GM21390 (cell line): Measurements from ENCODE around the gene ACMSD.
"Not testable (repeated sequence)": the region's sequence is repeated elsewhere in the genome, so short reads cannot be mapped to it uniquely, and the experiment has no call there.

Experiments
- ATAC-seq: cut with Tn5 transposase; IDR thresholded peaks from one replicate; pipeline ENCODE4 v1.9.1; 2021; ENCODE audit not compliant: unreplicated experiment

The ACMSD gene

DNA sequence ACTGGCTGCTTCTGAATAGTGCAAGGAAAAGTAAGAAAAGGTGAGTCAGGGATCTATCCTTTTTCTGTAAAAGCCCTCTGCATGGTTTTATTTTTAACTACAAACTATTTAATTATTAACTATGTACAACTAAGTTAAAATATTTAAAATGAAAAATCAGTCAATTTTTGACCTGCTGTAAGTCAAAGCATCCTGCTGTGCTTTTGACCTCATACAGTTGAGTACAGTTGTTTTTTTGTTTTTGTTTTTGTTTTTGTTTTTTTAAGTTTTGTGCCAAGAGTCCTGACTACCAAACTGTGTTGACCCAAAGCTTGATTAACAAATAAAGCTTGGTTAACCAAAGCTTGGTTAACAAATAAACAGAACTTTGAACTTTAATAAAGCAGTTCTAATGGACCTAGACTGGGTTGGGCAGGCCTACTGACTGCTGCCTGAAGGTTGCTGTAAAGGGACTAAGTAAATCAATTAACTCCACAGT, at the start of gene ACMSD:
Gene ACMSD, plus strand, starts transcription at position 474 of the 478 bp plus-strand sequence. CDS start 67 bp downstream, outside the sequence.
- ATAC-seq: no peak

DNA sequence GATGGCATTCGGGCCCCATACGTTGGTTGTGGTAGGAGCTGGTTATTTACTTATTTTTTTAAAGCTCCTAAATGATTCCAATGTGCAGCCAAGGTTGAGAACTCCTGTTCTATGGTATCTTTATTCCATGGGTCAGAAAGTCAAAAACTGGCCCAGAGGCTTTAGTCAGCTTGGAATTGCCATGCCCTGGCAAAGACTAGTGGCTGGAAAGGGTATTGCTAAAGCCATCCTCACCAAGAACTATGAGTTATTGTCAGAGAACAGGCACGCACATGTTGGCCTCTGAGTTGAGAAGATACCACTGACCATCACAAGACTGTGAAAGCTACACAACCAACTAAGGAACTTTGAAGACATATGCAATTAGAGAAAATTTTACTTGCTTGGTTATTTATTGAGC, 47.9 kb upstream of the ACMSD start:
- ATAC-seq: no peak

GRCh38 chr2:134791616-134792015, 46.8 kb upstream of the ACMSD start:
- no peak for ATAC-seq

- no peak for ATAC-seq
Measured at GRCh38 chr2:134792186-134792585, 46.2 kb upstream of the ACMSD start.

DNA sequence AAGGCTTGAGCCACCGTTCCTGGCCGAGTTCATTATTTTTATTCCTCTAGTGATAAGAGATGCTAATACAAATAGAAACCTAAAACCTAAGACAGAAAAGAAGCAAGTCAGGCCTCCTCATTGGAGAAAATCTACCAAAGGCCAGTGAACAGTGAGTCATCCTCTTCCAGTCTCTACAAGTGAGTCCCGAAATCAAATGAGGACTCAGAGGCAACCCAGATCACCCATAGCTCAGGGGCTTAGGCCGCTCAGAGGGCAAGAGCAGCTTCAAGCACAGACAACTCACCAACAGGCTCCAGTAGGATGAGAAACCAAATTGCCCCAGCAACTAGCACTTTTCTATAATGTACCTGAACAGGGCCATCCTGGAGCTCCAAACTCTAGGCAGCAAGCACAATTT, 42.7 kb upstream of the ACMSD start:
- no peak for ATAC-seq

DNA sequence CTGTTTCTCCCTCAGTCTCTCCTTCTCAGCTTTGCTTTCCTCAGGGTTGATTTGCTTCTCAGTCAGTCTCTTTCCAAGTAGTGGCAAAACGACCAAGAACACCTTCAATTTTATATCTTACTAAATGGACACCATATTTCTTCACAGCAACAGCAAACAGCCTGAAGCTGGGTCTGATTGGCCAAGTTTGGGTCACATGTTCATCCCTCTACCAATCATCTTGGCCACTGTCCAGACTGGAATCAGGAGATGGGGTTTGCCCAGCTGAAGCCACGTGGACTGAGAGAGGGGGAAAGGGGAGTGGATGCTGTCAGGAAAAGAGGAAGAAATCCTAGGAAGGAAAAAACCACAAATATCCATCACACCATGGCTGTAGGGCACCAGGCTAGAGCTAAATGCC, 42.0 kb upstream of the ACMSD start:
- ATAC-seq: no peak

DNA sequence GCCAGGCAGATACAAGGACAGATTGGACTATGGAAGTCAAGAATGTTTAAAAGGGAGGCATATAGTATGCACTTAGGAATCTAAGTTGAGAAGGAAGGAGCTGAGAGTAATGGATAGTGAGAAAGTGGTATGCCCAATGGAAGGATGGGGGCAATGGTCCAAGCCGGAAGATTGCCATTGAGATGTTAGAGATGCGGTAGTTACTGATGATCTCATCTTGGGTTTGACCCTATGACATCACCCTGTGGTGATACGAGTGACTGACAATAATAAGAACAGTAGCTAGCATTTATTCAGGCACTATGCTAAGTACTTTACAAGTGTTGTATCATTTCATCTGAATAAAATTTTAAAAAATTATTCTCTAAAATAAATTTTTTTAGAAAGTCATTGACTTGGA, 38.5 kb upstream of the ACMSD start:
- no peak for ATAC-seq

DNA sequence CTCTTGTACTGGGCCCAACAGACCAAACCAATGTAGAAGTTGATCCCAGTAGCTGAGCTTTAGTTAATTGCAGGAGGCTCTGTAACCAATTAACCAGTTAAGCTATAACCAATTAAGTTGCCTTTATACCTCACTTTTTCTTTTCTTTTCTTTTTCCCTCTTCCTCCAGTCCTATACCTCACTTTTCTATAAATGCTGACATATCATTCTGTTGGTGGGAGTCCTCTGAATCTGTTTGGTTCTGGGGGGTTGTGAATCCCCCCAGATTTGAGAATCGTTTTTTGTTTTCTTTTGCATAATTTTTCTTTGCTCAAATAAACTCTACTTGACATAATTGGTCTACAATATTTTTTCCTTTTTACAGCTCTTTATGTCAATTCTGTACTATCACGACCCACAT, 38.1 kb upstream of the ACMSD start:
- ATAC-seq: no peak

- not testable (repeated sequence) for ATAC-seq
Measured at GRCh38 chr2:134803609-134804405, 34.6 kb upstream of the ACMSD start.

DNA sequence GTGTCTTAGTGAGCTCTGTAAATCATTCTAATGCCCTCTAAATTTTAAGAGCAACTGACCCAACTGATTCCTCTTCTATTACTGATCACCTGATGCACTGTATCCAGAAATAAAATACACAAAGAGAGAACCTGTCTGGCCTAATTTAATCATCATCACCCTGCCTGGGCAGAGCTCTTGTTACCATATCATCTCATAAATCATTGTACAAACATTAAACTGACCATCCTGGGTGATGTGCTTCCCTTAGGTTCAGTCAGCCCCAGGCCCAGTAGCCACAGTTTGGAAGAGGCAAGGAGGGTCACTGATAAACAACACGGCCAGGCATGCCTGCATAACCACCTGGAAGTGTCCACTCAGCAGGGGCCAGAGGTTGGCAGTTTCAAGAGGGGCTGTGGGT, 22.7 kb upstream of the ACMSD start:
- ATAC-seq: no peak

DNA sequence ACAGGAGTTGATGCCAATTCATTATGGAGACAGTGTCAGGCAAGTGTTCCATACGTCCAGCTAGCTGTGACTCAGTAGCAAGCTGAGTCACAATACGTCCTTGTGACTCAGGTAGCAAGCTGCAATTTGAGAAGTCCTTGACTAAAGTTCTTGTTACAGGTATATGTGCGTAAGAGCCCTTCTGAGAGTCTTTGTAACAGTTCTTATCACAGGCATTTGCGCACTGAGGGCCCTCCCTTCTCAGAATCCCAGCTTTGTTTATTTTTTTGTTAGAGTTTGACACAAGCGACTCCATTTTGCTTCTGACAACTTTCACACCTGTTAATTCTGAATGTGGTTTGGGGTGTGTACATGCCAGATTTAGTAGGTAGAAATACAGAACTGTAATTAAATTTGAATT, 20.1 kb upstream of the ACMSD start:
- ATAC-seq: no peak

DNA sequence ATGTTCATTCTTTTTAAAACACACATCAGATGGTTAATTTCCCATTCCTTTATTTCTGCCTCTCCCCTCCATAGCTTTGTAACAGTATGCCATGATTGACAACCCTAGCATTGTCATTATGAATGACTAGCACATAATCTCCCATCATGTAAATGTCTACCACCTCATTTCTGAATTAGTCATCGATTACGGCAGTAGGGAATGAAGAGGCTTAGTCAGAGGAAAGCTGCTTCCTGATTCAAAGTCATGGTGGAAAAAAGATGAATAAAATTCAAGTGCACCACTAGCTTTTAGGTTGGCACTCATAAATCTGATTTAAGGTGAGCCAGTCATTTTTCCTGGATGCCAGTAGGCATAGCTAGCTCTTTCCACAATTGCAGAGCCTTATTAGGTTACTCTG, 19.1 kb upstream of the ACMSD start:
- no peak for ATAC-seq

DNA sequence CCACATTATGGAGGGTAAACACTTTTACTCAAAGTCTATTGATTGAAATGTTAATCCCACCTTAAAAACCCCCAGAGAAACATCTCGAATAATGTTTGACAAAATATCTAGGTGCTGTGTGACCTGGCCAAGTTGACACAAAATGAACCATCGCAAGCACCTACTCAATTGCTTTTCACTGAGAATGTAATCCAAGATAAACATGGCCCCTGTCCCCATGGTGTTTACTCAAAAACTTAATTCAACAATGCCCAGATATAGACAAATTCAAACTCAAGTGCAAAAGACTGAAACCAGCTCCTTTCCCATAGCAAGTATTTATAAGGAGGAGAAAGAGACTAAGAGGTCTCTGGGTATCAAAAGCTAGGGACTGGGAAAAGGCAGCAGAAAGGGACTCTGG, 15.0 kb upstream of the ACMSD start:
- no peak for ATAC-seq

DNA sequence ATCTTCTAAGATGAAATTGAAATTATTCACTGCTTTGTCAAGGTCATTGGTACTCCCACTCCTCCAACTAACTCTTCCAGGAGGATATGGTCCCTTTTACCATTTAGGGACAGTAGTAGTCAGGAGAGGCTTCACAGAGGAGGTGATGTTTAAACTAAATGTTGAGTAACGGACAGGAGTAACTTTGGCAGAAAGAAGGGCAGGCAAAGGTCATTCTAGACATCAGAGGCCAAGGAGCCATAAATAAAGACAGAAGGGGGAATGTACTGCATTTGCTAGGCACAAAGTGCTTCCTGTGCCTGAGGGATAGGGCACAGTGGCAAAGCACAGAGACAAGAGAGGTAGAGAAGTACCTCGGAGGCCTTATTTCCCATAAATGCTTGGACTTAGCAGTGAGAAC, 14.6 kb upstream of the ACMSD start:
- ATAC-seq: no peak

DNA sequence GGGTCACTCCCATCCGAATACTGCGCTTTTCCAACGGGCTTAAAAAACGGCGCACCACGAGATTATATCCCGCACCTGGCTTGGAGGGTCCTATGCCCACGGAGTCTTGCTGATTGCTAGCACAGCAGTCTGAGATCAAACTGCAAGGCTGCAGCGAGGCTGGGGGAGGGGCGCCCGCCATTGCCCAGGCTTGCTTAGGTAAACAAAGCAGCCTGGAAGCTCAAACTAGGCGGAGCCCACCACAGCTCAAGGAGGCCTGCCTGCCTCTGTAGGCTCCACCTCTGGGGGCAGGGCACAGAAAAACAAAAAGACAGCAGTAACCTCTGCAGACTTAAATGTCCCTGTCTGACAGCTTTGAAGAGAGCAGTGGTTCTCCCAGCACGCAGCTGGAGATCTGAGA, 12.7 kb upstream of the ACMSD start:
- not testable (repeated sequence) for ATAC-seq

DNA sequence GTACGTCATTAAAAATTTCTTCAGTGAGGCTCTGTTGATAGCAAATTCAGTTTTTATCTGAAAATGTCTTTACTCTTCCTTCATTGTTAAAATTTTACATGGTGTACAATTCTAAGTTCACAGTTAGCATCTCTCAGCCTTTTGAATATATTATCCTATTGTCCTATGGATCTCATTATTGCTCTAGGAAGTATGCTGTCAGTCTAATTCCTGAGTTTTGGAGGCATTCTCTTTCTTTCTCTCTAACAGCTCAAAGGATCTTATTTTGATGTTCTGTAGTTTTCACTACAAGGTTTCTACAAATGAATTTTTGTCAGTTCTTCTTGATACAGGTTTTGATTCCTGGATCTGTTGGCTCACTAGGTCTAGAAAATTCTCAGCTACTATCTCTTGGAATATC, 2.9 kb upstream of the ACMSD start:
- no peak for ATAC-seq

DNA sequence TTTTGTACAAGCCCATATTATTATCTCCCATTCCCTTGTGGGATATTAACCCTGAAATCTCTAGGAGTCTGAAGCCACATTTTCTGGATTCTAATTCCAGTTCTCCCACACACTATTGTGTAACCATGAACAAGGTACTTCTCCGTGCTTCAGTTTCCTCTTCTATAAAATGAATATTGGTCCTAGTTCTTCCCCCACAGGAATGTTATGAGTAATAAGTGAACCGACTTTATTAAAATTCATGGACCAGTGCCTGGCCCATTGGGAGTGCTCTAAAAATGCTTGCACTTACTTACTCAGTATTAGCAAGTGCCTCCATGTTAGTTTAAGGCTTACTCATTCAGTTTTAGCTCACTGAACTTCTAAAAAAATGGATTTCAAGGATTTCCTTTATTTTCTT, 1.4 kb upstream of the ACMSD start:
- no peak for ATAC-seq

DNA sequence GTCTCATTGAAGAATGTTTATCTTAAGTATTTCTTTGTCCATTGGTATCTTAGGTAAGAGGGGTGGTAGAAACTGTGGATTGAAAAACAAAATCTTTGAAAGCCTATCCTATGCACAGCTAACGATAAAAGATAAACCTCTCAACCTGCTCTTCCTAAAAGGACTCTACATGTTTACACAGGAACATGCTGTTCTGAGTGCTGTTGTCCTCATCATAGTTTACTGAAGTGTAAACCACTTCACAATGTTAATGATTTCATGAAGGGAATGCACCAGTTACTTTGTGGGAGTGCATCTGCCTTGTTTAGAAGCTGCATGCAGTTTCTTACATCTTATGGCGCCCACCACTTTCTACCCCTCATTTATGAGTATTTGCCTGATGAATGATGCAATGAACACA, 1.2 kb downstream of the ACMSD start:
- ATAC-seq: no peak

- no peak for ATAC-seq
Measured at GRCh38 chr2:134842930-134843490, 4.6 kb downstream of the ACMSD start.

GRCh38 chr2:134843968-134844367, 5.6 kb downstream of the ACMSD start:
- no peak for ATAC-seq

DNA sequence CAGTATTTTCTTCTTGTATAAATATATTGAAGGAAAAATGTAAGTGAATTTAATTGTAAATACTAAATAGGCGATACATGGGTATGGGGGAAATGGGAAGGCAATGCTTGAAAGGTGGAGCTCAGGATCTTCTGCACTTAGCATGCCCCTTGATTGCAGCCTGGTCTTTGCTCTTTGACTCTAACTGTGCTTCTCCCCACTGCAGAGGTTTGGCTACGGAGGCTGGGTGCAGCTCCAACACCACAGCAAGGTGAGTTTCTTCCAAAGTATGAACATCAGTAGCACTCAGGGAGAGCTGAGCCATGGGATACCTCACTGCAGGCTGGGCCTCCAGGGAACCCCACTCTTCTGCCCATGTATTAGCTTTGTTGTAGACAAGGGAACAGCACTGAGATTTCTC, 6.6 kb downstream of the ACMSD start:
- no peak for ATAC-seq

- ATAC-seq: no peak
Measured at GRCh38 chr2:134845719-134846118, 7.3 kb downstream of the ACMSD start.

DNA sequence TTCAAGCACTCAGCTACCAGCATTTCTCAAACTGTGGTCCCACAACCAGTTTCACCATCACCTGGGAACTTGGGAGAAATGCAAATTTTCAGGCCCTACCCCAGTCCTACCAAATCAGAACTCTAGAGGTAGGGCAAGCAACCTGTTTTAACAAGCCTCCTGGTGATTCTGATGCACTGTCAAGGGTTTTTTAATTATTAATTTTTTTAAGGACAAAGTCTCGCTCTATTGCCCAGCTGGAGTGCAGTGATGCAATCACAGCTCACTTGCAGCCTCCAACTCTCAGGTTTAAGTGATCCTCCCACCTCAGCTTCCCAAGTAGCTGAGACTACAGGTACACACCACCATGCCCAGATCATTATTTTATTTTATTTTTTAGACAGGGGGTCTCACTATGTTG, 7.8 kb downstream of the ACMSD start:
- no peak for ATAC-seq
